Endothelial cell of umbilical vein (primary cell): ENCODE results near the gene CDH23. TPM values are rescaled to one million over a fixed set of nuclear protein-coding genes. Genes with fewer than 3 reads are reported as not detected.

Experiments
- BruUV-seq: library from RNA; stranded (reverse); fragments of 400-500 nt; replicated peaks from 2 replicates; lab custom pipeline; 2021; lab: Mats Ljungman, UMichigan
- CTCF ChIA-PET: fragments of 300-600, 350-600 bp; sonication (Branson Sonifier 250); formaldehyde crosslinking; loops from one replicate; lab custom pipeline; 2021; ENCODE audit warnings: antibody characterized with exemption, inconsistent platforms; lab: Charles Lee
- POLR2A ChIA-PET: fragments of 300-600, 350-600 bp; sonication (Branson Sonifier 250); formaldehyde crosslinking; loops from one replicate; lab custom pipeline; 2021; ENCODE audit warnings: antibody characterized with exemption, inconsistent platforms; lab: Charles Lee
- DNase-seq: peaks from one replicate; pipeline ENCODE4 v3.0.0-alpha.2; 2011; ENCODE audit warnings: low read depth, low spot score
- FAIRE-seq: peaks from 2 replicates; lab custom pipeline; 2011; peaks lifted over from hg19 to GRCh38; lab: Jason Lieb, UNC
- H2AFZ ChIP-seq: 2 replicates; pipeline ENCODE4 v1.6.0; 2012; ENCODE audit warnings: low read depth, low read length, control low read depth, inconsistent platforms
- H3K27ac ChIP-seq: 2 replicates; pipeline ENCODE4 v1.5.1; 2011; ENCODE audit warnings: low read depth, mild to moderate bottlenecking, control low read depth, low read length, moderate library complexity; ENCODE audit not compliant: insufficient read depth
- H3K27me3 ChIP-seq, 2 experiments: 2 replicates each; pipeline versions ENCODE4 v1.6.0 to v1.6.1; 2011; ENCODE audit warnings: low read length in 2 of 2, mixed read lengths in 1 of 2; ENCODE audit not compliant: control insufficient read depth in 2 of 2, insufficient read depth in 2 of 2
- H3K36me3 ChIP-seq, 2 experiments: 2 replicates in 1 of 2; 3 replicates in 1 of 2; pipeline ENCODE4 v1.5.1; 2011; ENCODE audit warnings: low read length in 2 of 2, mild to moderate bottlenecking in 1 of 2, moderate library complexity in 1 of 2; ENCODE audit not compliant: control insufficient read depth in 2 of 2, insufficient read depth in 2 of 2; ENCODE audit errors: extremely low read depth in 1 of 2
- H3K4me1 ChIP-seq: 3 replicates; pipeline ENCODE4 v1.5.1; 2011; ENCODE audit warnings: mild to moderate bottlenecking, low read length; ENCODE audit not compliant: control insufficient read depth, insufficient read depth; ENCODE audit errors: extremely low read depth
- H3K4me2 ChIP-seq: 2 replicates; pipeline ENCODE4 v1.6.1; 2011; ENCODE audit warnings: low read length, control low read depth, mixed read lengths; ENCODE audit not compliant: insufficient read depth
- H3K4me3 ChIP-seq, 3 experiments: fragments of 200-600 bp in 1 of 3; sonication (generic), shearing (Covaris generic) in 1 of 3; replicated peaks in 1 of 3; 2 replicates each; pipeline ENCODE4 v1.5.1; 2011 to 2016; ENCODE audit warnings: control low read depth in 3 of 3, low read length in 3 of 3, mild to moderate bottlenecking in 2 of 3, inconsistent platforms in 1 of 3, low read depth in 1 of 3, moderate library complexity in 1 of 3; ENCODE audit not compliant: insufficient read depth in 1 of 3
- H3K79me2 ChIP-seq: 2 replicates; pipeline ENCODE4 v1.6.0; 2012; ENCODE audit warnings: low read length, inconsistent platforms; ENCODE audit not compliant: control insufficient read depth, insufficient read depth
- H3K9ac ChIP-seq: replicated peaks from 2 replicates; pipeline ENCODE3; 2011; ENCODE audit warnings: low read length, control low read depth; ENCODE audit not compliant: insufficient read depth; ENCODE audit errors: extremely low read depth
- H3K9me1 ChIP-seq: replicated peaks from 3 replicates; pipeline ENCODE4 v1.6.0; 2011; ENCODE audit warnings: mild to moderate bottlenecking, low read length; ENCODE audit not compliant: control insufficient read depth, insufficient read depth; ENCODE audit errors: extremely low read depth
- H3K9me3 ChIP-seq: replicated peaks from 2 replicates; pipeline ENCODE4 v1.5.1; 2012; ENCODE audit warnings: low read length, inconsistent platforms; ENCODE audit not compliant: control insufficient read depth, insufficient read depth
- H4K20me1 ChIP-seq: replicated peaks from 2 replicates; pipeline ENCODE3; 2011; ENCODE audit warnings: mild to moderate bottlenecking, low read length; ENCODE audit not compliant: control insufficient read depth, insufficient read depth; ENCODE audit errors: extremely low read depth
- CTCF ChIP-seq, 2 donors: IDR thresholded peaks; 1 replicate in 1 of 2; 2 replicates in 1 of 2; pipeline ENCODE4 v1.5.1; 2011; ENCODE audit warnings: low read length in 2 of 2, mild to moderate bottlenecking in 2 of 2, moderate library complexity in 2 of 2, control low read depth in 1 of 2, inconsistent platforms in 1 of 2, low read depth in 1 of 2; ENCODE audit not compliant: insufficient read depth in 1 of 2; ENCODE audit errors: extremely low read depth in 1 of 2
- EZH2 ChIP-seq: IDR thresholded peaks from 2 replicates; pipeline ENCODE4 v1.6.1; 2012; ENCODE audit warnings: borderline replicate concordance, low read depth, mild to moderate bottlenecking, moderate library complexity, low read length, inconsistent platforms; ENCODE audit not compliant: severe bottlenecking
- FOS ChIP-seq: IDR thresholded peaks from 2 replicates; pipeline ENCODE4 v1.6.1; 2011; ENCODE audit warnings: mild to moderate bottlenecking, low read length, moderate library complexity, borderline replicate concordance; ENCODE audit not compliant: insufficient read depth
- GATA2 ChIP-seq: IDR thresholded peaks from 2 replicates; pipeline ENCODE4 v1.7.0; 2011; ENCODE audit warnings: low read depth, mild to moderate bottlenecking, moderate library complexity, mixed read lengths, low read length; ENCODE audit not compliant: insufficient read length, insufficient read depth
- JUN ChIP-seq: IDR thresholded peaks from 2 replicates; pipeline ENCODE4 v1.6.1; 2011; ENCODE audit warnings: borderline replicate concordance, low read depth; ENCODE audit not compliant: insufficient read length, insufficient read depth
- MAX ChIP-seq: IDR thresholded peaks from 2 replicates; pipeline ENCODE4 v1.6.1; 2011; ENCODE audit not compliant: insufficient read depth, insufficient read length
- MYC ChIP-seq: IDR thresholded peaks from one replicate; pipeline ENCODE4 v1.6.1; 2011; ENCODE audit warnings: mild to moderate bottlenecking, low read depth, low read length
- POLR2A ChIP-seq: IDR thresholded peaks from 2 replicates; pipeline ENCODE4 v1.6.1; 2012; ENCODE audit warnings: low read depth, mild to moderate bottlenecking, control low read depth, low read length
- POLR2AphosphoS5 ChIP-seq: IDR thresholded peaks from 2 replicates; pipeline ENCODE4 v1.6.1; 2012; ENCODE audit warnings: low read depth, mild to moderate bottlenecking, control low read depth, low read length, moderate library complexity; ENCODE audit not compliant: insufficient read depth
- dilution Hi-C: fragments of 300-500 bp; cut with MboI; formaldehyde crosslinking; loops from one replicate; pipeline ENCODE4 v1.15.0; 2019; ENCODE audit warnings: low sequenced_read_pairs; ENCODE audit not compliant: extremely low pct_ligation_motif_present
- intact Hi-C: fragments of 100-400 bp; cut with micrococcal nuclease; formaldehyde crosslinking; loops from one replicate; pipeline ENCODE4 v1.10.0; 2022
- polyA plus RNA-seq, 4 experiments: library from polyadenylated mRNA; depleted of rRNA in 3 of 4; stranded (reverse) in 3 of 4; unstranded in 1 of 4; fragments of >200 nt; gene quantifications; 2 replicates each; pipeline versions ENCODE4 v1.2.1 to v1.2.3, GENCODE V29; 2011 to 2012; ENCODE audit warnings: missing spikeins in 1 of 4
- total RNA-seq: library from RNA; stranded (reverse); gene quantifications from 2 replicates; pipeline ENCODE4 v1.2.3, GENCODE V29; 2021

Gene CDH23
- total and polyA plus RNA-seq, 2 donors (not counting 3 experiments of a cell fraction or from before 2014, with no cell fraction given): not detected

- dilution Hi-C loops: no loop called here
- CTCF ChIA-PET: interaction anchor here (3.3 kb wide), 1 partner anchor 52 kb away, joined by 8 read pairs; no protein-coding TSS in a partner anchor
These were observed 247.8 kb downstream of the CDH23 start for GRCh38 chr10:71644307-71645180.

More at GRCh38 chr10:71644307-71645180, 247.8 kb downstream of the CDH23 start:
- H3K4me3 ChIP-seq: no peak overlapping the region
- H3K9ac ChIP-seq: no peak overlapping the region
- FAIRE-seq: no peak
- intact Hi-C loops: no loop called here
- no peak for DNase-seq
- H3K27me3 ChIP-seq: no peaks in the 10 kb centered on the region
- no peak overlapping the region for H3K27ac ChIP-seq
- no peak overlapping the region for H3K4me2 ChIP-seq
- POLR2A ChIA-PET: no interaction called here
- no peaks in the 10 kb centered on the region for H3K9me3 ChIP-seq
- no peaks in the 10 kb centered on the region for H4K20me1 ChIP-seq
- H3K79me2 ChIP-seq: no peaks in the 10 kb centered on the region
- no peaks in the 10 kb centered on the region for H3K36me3 ChIP-seq
- no TSS peak for BruUV-seq
- H3K4me1 ChIP-seq: no peaks in the 10 kb centered on the region
- no peaks in the 10 kb centered on the region for H3K9me1 ChIP-seq
- no peak for TF ChIP-seq FOS
- TF ChIP-seq EZH2: no peak
- TF ChIP-seq MYC: no peak
- TF ChIP-seq POLR2AphosphoS5: no peak
- TF ChIP-seq CTCF (IDR thresholded peaks at IDR 0.05; ENCODE audit: extremely low read depth in 1 of 2, insufficient read depth in 1 of 2, low read depth in 1 of 2, low read length in 2 of 2): no peak
- no peak for TF ChIP-seq GATA2
- TF ChIP-seq MAX: no peak
- no peak for TF ChIP-seq POLR2A
- no peak for TF ChIP-seq JUN
- H2AFZ ChIP-seq: no peak overlapping the region
